ENCODE results near the gene SMIM29. TPM values are rescaled to one million over a fixed set of nuclear protein-coding genes. Genes with fewer than 3 reads are reported as not detected.

Gene SMIM29
- total RNA-seq, 1 experiment from 2014 or later: 5.4 TPM

DNA sequence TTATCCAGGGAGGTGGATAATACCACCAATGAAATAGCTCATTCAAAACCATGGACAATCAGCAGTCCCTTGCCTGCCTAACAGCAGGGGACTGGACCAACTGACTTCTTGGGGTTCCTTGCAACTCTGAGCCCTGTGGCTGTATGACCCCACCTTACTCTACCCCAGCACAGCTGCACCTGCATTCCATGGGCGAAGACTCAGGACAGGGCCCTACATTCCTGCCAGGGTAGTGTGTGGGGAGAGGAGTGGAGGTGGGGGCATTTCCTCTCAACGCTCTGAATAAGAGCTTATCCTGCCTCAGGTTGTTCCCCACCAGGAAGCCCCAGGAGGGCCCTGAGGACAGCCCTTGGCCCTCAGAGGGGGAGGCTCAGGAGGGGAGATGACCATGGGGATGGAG lies 42.9 kb downstream of the SMIM29 start:
- peaks cover 0 to 3% of the 10 kb centered on the region in 2 experiments; a peak in 1 of 5 replicates for H3K9me3 Mint-ChIP-seq
- H3K36me3 Mint-ChIP-seq (ENCODE audit: insufficient read depth in 1 of 3, low read depth in 3 of 3): peaks cover 0 to 2% (median 0%) of the 10 kb centered on the region in 3 experiments; a peak in 1 of 7 replicates
- H3K9me3 ChIP-seq (ENCODE audit: control insufficient read depth, low read depth, low read length): no peaks in the 10 kb centered on the region
- no peak overlapping the region; a peak in 1 of 7 replicates for H3K27ac Mint-ChIP-seq
- H3K79me2 ChIP-seq (ENCODE audit: insufficient read depth, low read length): no peaks in the 10 kb centered on the region
- no peak overlapping the region; the same call in 1 of the 2 replicates for H3K14ac ChIP-seq (ENCODE audit: insufficient read depth, low read length)
- no peak overlapping the region for H2BK12ac ChIP-seq (ENCODE audit: insufficient read length, low read depth, low read length)
- no peak overlapping the region for H2BK15ac ChIP-seq (ENCODE audit: low read depth, low read length)
- no peak overlapping the region for H3T11ph ChIP-seq (ENCODE audit: low read length)
- H4K20me1 ChIP-seq (ENCODE audit: control insufficient read depth, insufficient read depth, insufficient read length): no peaks in the 10 kb centered on the region
- H4K8ac ChIP-seq (replicated peaks; ENCODE audit: insufficient read length, low read depth, low read length): no peak overlapping the region
- no peaks in the 10 kb centered on the region for H3K27me3 ChIP-seq (ENCODE audit: insufficient read depth, low read length)
- H3K4ac ChIP-seq (ENCODE audit: low read depth, low read length): no peak overlapping the region
- no peak overlapping the region for H3K56ac ChIP-seq (ENCODE audit: insufficient read length, low read depth, low read length)
- H3K23me2 ChIP-seq (ENCODE audit: insufficient read length, low read depth, low read length, poor library complexity, severe bottlenecking): no peaks in the 10 kb centered on the region
- peaks cover 4% of the 10 kb centered on the region for H3K4me1 ChIP-seq (ENCODE audit: insufficient read depth, low read length)
- no peak overlapping the region for H2BK20ac ChIP-seq (ENCODE audit: low read depth, low read length, poor library complexity, severe bottlenecking)
- no peak overlapping the region for H4K5ac ChIP-seq (ENCODE audit: insufficient read length, low read depth, low read length)
- no peak overlapping the region for H3K23ac ChIP-seq (ENCODE audit: insufficient read length, low read depth, low read length)
- no peak overlapping the region for H3K27ac ChIP-seq (ENCODE audit: insufficient read length, low read depth, low read length)
- peaks cover 28 to 32% of the 10 kb centered on the region in 2 experiments for H3K4me1 Mint-ChIP-seq
- no CpG with 5 or more reads among the region's 2 CpGs for WGBS (ENCODE audit: extremely low coverage, insufficient read length, low lambda C conversion rate)
- no peak overlapping the region for H3K4me3 Mint-ChIP-seq
- peaks cover 2% of the 10 kb centered on the region for H3K27me3 Mint-ChIP-seq (ENCODE audit: low read depth)
- H3K79me1 ChIP-seq (ENCODE audit: insufficient read depth, low read depth, low read length, poor library complexity, severe bottlenecking): no peaks in the 10 kb centered on the region
- H2BK120ac ChIP-seq (ENCODE audit: low read depth, low read length, poor library complexity, severe bottlenecking): no peak overlapping the region
- no peak overlapping the region for H4K91ac ChIP-seq (ENCODE audit: insufficient read length, low read depth, low read length)
- no peak overlapping the region for H3K18ac ChIP-seq (ENCODE audit: insufficient read length, low read depth, low read length)
- TF ChIP-seq, protein P1, sequence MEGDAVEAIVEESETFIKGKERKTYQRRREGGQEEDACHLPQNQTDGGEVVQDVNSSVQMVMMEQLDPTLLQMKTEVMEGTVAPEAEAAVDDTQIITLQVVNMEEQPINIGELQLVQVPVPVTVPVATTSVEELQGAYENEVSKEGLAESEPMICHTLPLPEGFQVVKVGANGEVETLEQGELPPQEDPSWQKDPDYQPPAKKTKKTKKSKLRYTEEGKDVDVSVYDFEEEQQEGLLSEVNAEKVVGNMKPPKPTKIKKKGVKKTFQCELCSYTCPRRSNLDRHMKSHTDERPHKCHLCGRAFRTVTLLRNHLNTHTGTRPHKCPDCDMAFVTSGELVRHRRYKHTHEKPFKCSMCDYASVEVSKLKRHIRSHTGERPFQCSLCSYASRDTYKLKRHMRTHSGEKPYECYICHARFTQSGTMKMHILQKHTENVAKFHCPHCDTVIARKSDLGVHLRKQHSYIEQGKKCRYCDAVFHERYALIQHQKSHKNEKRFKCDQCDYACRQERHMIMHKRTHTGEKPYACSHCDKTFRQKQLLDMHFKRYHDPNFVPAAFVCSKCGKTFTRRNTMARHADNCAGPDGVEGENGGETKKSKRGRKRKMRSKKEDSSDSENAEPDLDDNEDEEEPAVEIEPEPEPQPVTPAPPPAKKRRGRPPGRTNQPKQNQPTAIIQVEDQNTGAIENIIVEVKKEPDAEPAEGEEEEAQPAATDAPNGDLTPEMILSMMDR (conservative IDR thresholded peaks at IDR 0.05): no peak
- no peak overlapping the region for H2AFZ ChIP-seq (ENCODE audit: low read length)
- H2AK5ac ChIP-seq (ENCODE audit: insufficient read length, low read length): no peak overlapping the region
- H2BK5ac ChIP-seq (ENCODE audit: insufficient read length, low read length): no peak overlapping the region
- no peak for DNase-seq
- no peak overlapping the region for H3K9ac ChIP-seq (ENCODE audit: extremely low read depth, insufficient read length, low read length)
- H3K4me2 ChIP-seq (ENCODE audit: insufficient read depth, insufficient read length, low read length): no peak overlapping the region
